ENCODE data around the gene OR13C4. TPM values are rescaled to one million over a fixed set of nuclear protein-coding genes. Genes with fewer than 3 reads are reported as not detected.
A peak's percentile ranks its signal among the peaks of the same experiment; 100 is the strongest.

Gene OR13C4
- total RNA-seq, 1 experiment from 2014 or later = not detected

- TF ChIP-seq CTCF (conservative IDR thresholded peaks at IDR 0.05) = 0 out of 2 replicates have a peak, but pooled peaks have one; percentile 27
- no peak for TF ChIP-seq EZH2 (IDR thresholded peaks at IDR 0.05; ENCODE audit: low read depth)
- Histone ChIP-seq H2AFZ (no peak overlapping the region), H3K79me2 (ENCODE audit: low read depth) (no peaks in the 10 kb centered on the region), H3K4me1 (replicated peaks; ENCODE audit: insufficient read depth) (no peaks in the 10 kb centered on the region), H3K4me2 (no peak overlapping the region), H4K20me1 (ENCODE audit: insufficient read depth) (no peaks in the 10 kb centered on the region), H3K27ac (no peak overlapping the region), H3K27me3 (ENCODE audit: insufficient read depth, low read depth) (no peaks in the 10 kb centered on the region), H3F3A (ENCODE audit: insufficient read depth, low read depth) (no peaks in the 10 kb centered on the region), H3K9me3 (ENCODE audit: insufficient read depth, low read depth) (no peaks in the 10 kb centered on the region), H3K36me3 (ENCODE audit: low read depth) (no peaks in the 10 kb centered on the region), H3K4me3 (no peak overlapping the region), H3K9me2 (ENCODE audit: insufficient read depth) (no peaks in the 10 kb centered on the region)
- ChIA-PET CTCF (interaction anchor here (0.7 kb wide), 1 partner anchor 108 kb away, joined by 5 read pairs; no protein-coding TSS in a partner anchor), POLR2A (ENCODE audit: unreplicated experiment) (interaction anchor here (0.6 kb wide), 1 partner anchor 258 kb away, joined by 4 read pairs; no protein-coding TSS in a partner anchor)
- no peak for DNase-seq
- intact Hi-C loops (cut with micrococcal nuclease; ENCODE audit: unreplicated experiment) = no loop called here
- no TSS peak for BruUV-seq (replicated peaks)
Observed at GRCh38 chr9:104494808-104495207, 32.2 kb downstream of the OR13C4 start.

GRCh38 chr9:104485014-104485413 lies 42.0 kb downstream of the OR13C4 start:
- no peaks in the 10 kb centered on the region for H3K36me3 ChIP-seq (ENCODE audit: low read depth)
- no peaks in the 10 kb centered on the region for H4K20me1 ChIP-seq (ENCODE audit: insufficient read depth)
- H3K4me2 ChIP-seq = no peak overlapping the region
- H3F3A ChIP-seq (ENCODE audit: insufficient read depth, low read depth) = no peaks in the 10 kb centered on the region
- CTCF ChIA-PET = no interaction called here
- no peak overlapping the region for H3K4me3 ChIP-seq
- H2AFZ ChIP-seq = no peak overlapping the region
- no peak overlapping the region for H3K27ac ChIP-seq
- POLR2A ChIA-PET (ENCODE audit: unreplicated experiment) = no interaction called here
- no peak for DNase-seq
- H3K79me2 ChIP-seq (ENCODE audit: low read depth) = no peaks in the 10 kb centered on the region
- no peaks in the 10 kb centered on the region for H3K9me3 ChIP-seq (ENCODE audit: insufficient read depth, low read depth)
- no peaks in the 10 kb centered on the region for H3K9me2 ChIP-seq (ENCODE audit: insufficient read depth)
- no peak for TF ChIP-seq EZH2 (IDR thresholded peaks at IDR 0.05; ENCODE audit: low read depth)
- no peak for TF ChIP-seq CTCF (conservative IDR thresholded peaks at IDR 0.05)
- H3K27me3 ChIP-seq (ENCODE audit: insufficient read depth, low read depth) = no peaks in the 10 kb centered on the region
- intact Hi-C loops (cut with micrococcal nuclease; ENCODE audit: unreplicated experiment) = no loop called here
- no TSS peak for BruUV-seq (replicated peaks)
- no peaks in the 10 kb centered on the region for H3K4me1 ChIP-seq (replicated peaks; ENCODE audit: insufficient read depth)

- Histone ChIP-seq H3K36me3 (ENCODE audit: low read depth) (no peaks in the 10 kb centered on the region), H3K4me3 (no peak overlapping the region), H3K4me2 (no peak overlapping the region), H2AFZ (no peak overlapping the region), H3K27me3 (ENCODE audit: insufficient read depth, low read depth) (no peaks in the 10 kb centered on the region), H3F3A (ENCODE audit: insufficient read depth, low read depth) (no peaks in the 10 kb centered on the region), H3K4me1 (replicated peaks; ENCODE audit: insufficient read depth) (no peaks in the 10 kb centered on the region), H3K9me3 (ENCODE audit: insufficient read depth, low read depth) (no peaks in the 10 kb centered on the region), H3K27ac (no peak overlapping the region), H3K9me2 (ENCODE audit: insufficient read depth) (no peaks in the 10 kb centered on the region), H3K79me2 (ENCODE audit: low read depth) (no peaks in the 10 kb centered on the region), H4K20me1 (ENCODE audit: insufficient read depth) (no peaks in the 10 kb centered on the region)
- no TSS peak for BruUV-seq (replicated peaks)
- DNase-seq = no peak
- intact Hi-C loops (cut with micrococcal nuclease; ENCODE audit: unreplicated experiment) = no loop called here
- POLR2A ChIA-PET (ENCODE audit: unreplicated experiment) = no interaction called here
- TF ChIP-seq CTCF (conservative IDR thresholded peaks at IDR 0.05) (no peak), EZH2 (IDR thresholded peaks at IDR 0.05; ENCODE audit: low read depth) (no peak)
- CTCF ChIA-PET = no interaction called here
Observed at GRCh38 chr9:104482921-104483570, 44.0 kb downstream of the OR13C4 start.

Other genes starting within 250 kb of the OR13C4 start
- gene OR13F1, start 22.9 kb downstream of the OR13C4 start, total RNA-seq (2021) = not detected in 2 replicates
- not detected in 2 replicates for gene OR13C3, start 9.6 kb upstream of the OR13C4 start, total RNA-seq (2021)
- not detected in 2 replicates for gene OR13C8, start 42.0 kb upstream of the OR13C4 start, total RNA-seq (2021)
- gene OR13C5, start 72.2 kb upstream of the OR13C4 start, total RNA-seq (2021) = not detected in 2 replicates
- not detected in 2 replicates for gene OR13C2, start 78.4 kb upstream of the OR13C4 start, total RNA-seq (2021)
- gene OR13C9, start 91.0 kb upstream of the OR13C4 start, total RNA-seq (2021) = not detected in 2 replicates
- not detected in 2 replicates for gene OR13D1, start 167.3 kb upstream of the OR13C4 start, total RNA-seq (2021)
- 19.8 and 21.4 TPM in 2 replicates for gene NIPSNAP3A, start 220.5 kb upstream of the OR13C4 start, total RNA-seq (2021)
- gene NIPSNAP3B, start 236.9 kb upstream of the OR13C4 start, total RNA-seq (2021) = 3.1 and 4.1 TPM in 2 replicates

Measured in PC-9 (cell line).